ENCODE data around the gene FOXRED1.

The FOXRED1 gene

GRCh38 chr11:126312961-126313360 is 44.0 kb downstream of the FOXRED1 start:
- H3K4me3 ChIP-seq (ENCODE audit: low read length), result no peak overlapping the region
- H3K9me3 ChIP-seq (ENCODE audit: control insufficient read depth, low read length), result no peaks in the 10 kb centered on the region
- no peaks in the 10 kb centered on the region for H3K27me3 ChIP-seq (replicated peaks; ENCODE audit: control insufficient read depth, insufficient read depth, low read length)
- no peak overlapping the region for H3K9ac ChIP-seq (ENCODE audit: low read length)
- H3K36me3 ChIP-seq (ENCODE audit: control insufficient read depth, insufficient read depth, low read length, severe bottlenecking), result peaks cover 6% of the 10 kb centered on the region
- DNase-seq (ENCODE audit: low read depth), result no peak
- peaks cover 24% of the 10 kb centered on the region for H3K4me1 ChIP-seq (ENCODE audit: control insufficient read depth, insufficient read depth, low read length)

DNA sequence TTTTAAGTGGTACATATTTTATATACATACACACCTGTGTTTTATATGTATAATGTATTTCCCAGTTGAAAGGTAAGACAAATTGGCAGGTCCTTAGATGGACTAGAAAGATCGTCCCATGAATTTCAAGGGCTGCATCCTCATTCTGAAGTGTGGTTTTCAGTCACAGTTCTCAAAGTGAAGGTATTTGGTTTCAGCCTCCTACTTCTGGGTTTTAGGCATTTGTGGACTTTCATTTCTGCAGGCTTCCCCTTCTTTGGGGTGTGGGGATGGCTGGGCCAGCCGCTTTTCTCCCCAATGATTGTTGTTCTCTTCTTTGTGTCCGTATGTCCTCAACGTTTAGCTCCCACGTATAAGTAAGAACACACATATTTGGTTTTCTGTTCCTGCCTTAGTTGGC is 44.9 kb downstream of the FOXRED1 start:
- Histone ChIP-seq H3K4me3 (ENCODE audit: low read length) (no peak overlapping the region), H3K27me3 (replicated peaks; ENCODE audit: control insufficient read depth, insufficient read depth, low read length) (no peaks in the 10 kb centered on the region), H3K9me3 (ENCODE audit: control insufficient read depth, low read length) (no peaks in the 10 kb centered on the region), H3K9ac (ENCODE audit: low read length) (no peak overlapping the region), H3K4me1 (ENCODE audit: control insufficient read depth, insufficient read depth, low read length) (peaks cover 32% of the 10 kb centered on the region), H3K36me3 (ENCODE audit: control insufficient read depth, insufficient read depth, low read length, severe bottlenecking) (peaks cover 6% of the 10 kb centered on the region)
- DNase-seq (ENCODE audit: low read depth), result no peak

DNA sequence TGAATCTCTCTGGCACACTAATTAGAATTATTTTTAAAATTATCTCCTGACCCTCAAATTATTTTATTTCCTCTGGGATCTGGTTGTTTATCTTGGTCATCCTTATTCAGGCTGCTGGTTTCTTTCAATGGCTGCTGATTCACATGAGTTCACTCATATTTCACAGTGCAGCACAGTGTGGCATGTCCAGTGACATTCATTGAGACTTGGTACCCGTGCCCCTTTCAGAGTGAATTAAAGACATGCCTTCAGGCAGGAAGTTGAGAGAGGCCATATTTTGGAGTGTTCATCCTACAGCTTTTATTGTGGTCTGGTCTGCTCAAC is 48.4 kb downstream of the FOXRED1 start:
- DNase-seq (ENCODE audit: low read depth), result no peak
- Histone ChIP-seq H3K9ac (ENCODE audit: low read length) (peak overlapping the region; percentile 81), H3K9me3 (ENCODE audit: control insufficient read depth, low read length) (no peaks in the 10 kb centered on the region), H3K4me3 (ENCODE audit: low read length) (peak overlapping the region; percentile 65), H3K4me1 (ENCODE audit: control insufficient read depth, insufficient read depth, low read length) (peaks cover 26% of the 10 kb centered on the region), H3K36me3 (ENCODE audit: control insufficient read depth, insufficient read depth, low read length, severe bottlenecking) (peaks cover 6% of the 10 kb centered on the region), H3K27me3 (replicated peaks; ENCODE audit: control insufficient read depth, insufficient read depth, low read length) (no peaks in the 10 kb centered on the region)

GRCh38 chr11:126317756-126318573 is 49.0 kb downstream of the FOXRED1 start:
- peaks cover 30% of the 10 kb centered on the region for H3K4me1 ChIP-seq (ENCODE audit: control insufficient read depth, insufficient read depth, low read length)

GRCh38 chr11:126318574-126319373 is 49.8 kb downstream of the FOXRED1 start:
- Histone ChIP-seq H3K36me3 (ENCODE audit: control insufficient read depth, insufficient read depth, low read length, severe bottlenecking) (peaks cover 5% of the 10 kb centered on the region), H3K9ac (ENCODE audit: low read length) (peak overlapping the region; percentile 81), H3K9me3 (ENCODE audit: control insufficient read depth, low read length) (no peaks in the 10 kb centered on the region), H3K27me3 (replicated peaks; ENCODE audit: control insufficient read depth, insufficient read depth, low read length) (no peaks in the 10 kb centered on the region), H3K4me1 (ENCODE audit: control insufficient read depth, insufficient read depth, low read length) (peaks cover 34% of the 10 kb centered on the region), H3K4me3 (ENCODE audit: low read length) (peak overlapping the region; percentile 65)
- DNase-seq (ENCODE audit: low read depth), result peak; percentile 91

More at GRCh38 chr11:126317756-126318573, 49.0 kb downstream of the FOXRED1 start:
- DNase-seq (ENCODE audit: low read depth), result peak; percentile 87
- peaks cover 6% of the 10 kb centered on the region for H3K36me3 ChIP-seq (ENCODE audit: control insufficient read depth, insufficient read depth, low read length, severe bottlenecking)
- H3K9me3 ChIP-seq (ENCODE audit: control insufficient read depth, low read length), result no peaks in the 10 kb centered on the region
- H3K4me3 ChIP-seq (ENCODE audit: low read length), result peak overlapping the region; percentile 65
- no peaks in the 10 kb centered on the region for H3K27me3 ChIP-seq (replicated peaks; ENCODE audit: control insufficient read depth, insufficient read depth, low read length)
- H3K9ac ChIP-seq (ENCODE audit: low read length), result peak overlapping the region; percentile 81

- Histone ChIP-seq H3K27me3 (replicated peaks; ENCODE audit: control insufficient read depth, insufficient read depth, low read length) (no peaks in the 10 kb centered on the region), H3K4me1 (ENCODE audit: control insufficient read depth, insufficient read depth, low read length) (peaks cover 34% of the 10 kb centered on the region), H3K4me3 (ENCODE audit: low read length) (peak overlapping the region; percentile 65), H3K9me3 (ENCODE audit: control insufficient read depth, low read length) (no peaks in the 10 kb centered on the region), H3K36me3 (ENCODE audit: control insufficient read depth, insufficient read depth, low read length, severe bottlenecking) (no peaks in the 10 kb centered on the region), H3K9ac (ENCODE audit: low read length) (peak overlapping the region; percentile 81)
- DNase-seq (ENCODE audit: low read depth), result no peak
These were observed 50.4 kb downstream of the FOXRED1 start for GRCh38 chr11:126319374-126319740.

DNA sequence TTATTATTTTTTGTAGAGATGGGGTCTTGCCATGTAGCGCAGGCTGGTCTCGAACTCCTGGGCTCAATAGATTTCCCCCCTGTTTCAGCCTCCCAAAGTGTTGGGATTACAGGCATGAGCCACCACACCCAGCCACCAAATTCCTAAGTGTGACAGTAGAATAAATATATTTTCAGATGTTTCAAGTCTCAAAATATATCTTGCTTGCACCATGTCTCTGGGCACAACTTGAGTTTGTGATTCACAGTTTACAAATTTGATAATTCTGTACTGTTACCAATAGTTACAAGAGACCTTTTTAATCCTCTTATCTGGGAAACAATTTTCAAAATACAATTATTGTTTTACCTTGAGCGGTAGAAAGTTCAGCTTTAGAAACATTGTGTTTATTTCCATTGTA is 54.0 kb downstream of the FOXRED1 start:
- no peak for DNase-seq (ENCODE audit: low read depth)
- H3K36me3 ChIP-seq (ENCODE audit: control insufficient read depth, insufficient read depth, low read length, severe bottlenecking), result no peaks in the 10 kb centered on the region
- H3K9ac ChIP-seq (ENCODE audit: low read length), result no peak overlapping the region
- no peaks in the 10 kb centered on the region for H3K9me3 ChIP-seq (ENCODE audit: control insufficient read depth, low read length)
- no peaks in the 10 kb centered on the region for H3K27me3 ChIP-seq (replicated peaks; ENCODE audit: control insufficient read depth, insufficient read depth, low read length)
- peaks cover 24% of the 10 kb centered on the region for H3K4me1 ChIP-seq (ENCODE audit: control insufficient read depth, insufficient read depth, low read length)
- no peak overlapping the region for H3K4me3 ChIP-seq (ENCODE audit: low read length)

DNA sequence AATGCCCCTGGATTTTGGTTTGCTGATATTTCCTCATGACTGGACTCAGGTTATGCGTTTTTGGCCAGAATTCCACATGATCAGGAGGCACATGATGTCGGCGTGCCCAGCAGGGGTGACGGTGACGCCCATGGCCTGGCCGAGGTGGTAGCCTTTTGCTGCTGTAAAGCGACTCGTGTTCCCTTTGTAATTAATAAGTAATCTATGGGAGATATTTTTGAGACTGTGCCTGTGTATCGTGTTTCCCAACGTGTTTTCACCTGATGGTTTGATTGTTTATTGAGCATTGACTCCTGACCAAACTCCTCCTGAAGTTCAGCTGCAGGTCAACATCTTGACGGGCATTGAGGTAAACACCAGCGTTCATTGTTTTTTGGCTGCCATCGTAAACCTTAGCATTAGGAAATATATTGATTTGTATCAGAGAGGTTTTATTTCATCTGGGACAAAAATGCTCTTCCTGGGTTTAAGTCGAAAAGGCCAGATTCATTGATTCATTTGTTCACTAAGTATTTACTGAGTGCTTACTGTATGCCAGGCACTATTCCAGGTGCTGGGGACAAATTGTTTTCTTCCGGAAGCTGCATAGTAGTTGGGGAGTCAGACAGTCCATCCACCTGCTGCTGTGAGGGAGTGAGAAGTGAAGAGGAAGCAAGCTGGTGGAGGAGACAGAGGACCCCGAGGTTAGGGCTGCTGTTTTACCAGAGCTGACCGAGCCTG is 58.5 kb downstream of the FOXRED1 start:
- Histone ChIP-seq H3K36me3 (ENCODE audit: control insufficient read depth, insufficient read depth, low read length, severe bottlenecking) (no peaks in the 10 kb centered on the region), H3K27me3 (replicated peaks; ENCODE audit: control insufficient read depth, insufficient read depth, low read length) (no peaks in the 10 kb centered on the region), H3K9ac (ENCODE audit: low read length) (no peak overlapping the region), H3K4me3 (ENCODE audit: low read length) (no peak overlapping the region), H3K4me1 (ENCODE audit: control insufficient read depth, insufficient read depth, low read length) (peaks cover 35% of the 10 kb centered on the region), H3K9me3 (ENCODE audit: control insufficient read depth, low read length) (no peaks in the 10 kb centered on the region)
- DNase-seq (ENCODE audit: low read depth), result no peak
